AG09309 (cell line): ENCODE data around the gene MX2.

Experiments used
- DNase-seq: peaks from one replicate; pipeline ENCODE4 v3.0.0-alpha.2; 2010; ENCODE audit warnings: low read depth
- H3K4me3 ChIP-seq: 2 replicates; pipeline ENCODE4 v1.5.1; 2011; ENCODE audit warnings: mild to moderate bottlenecking, low read depth, low read length, moderate library complexity; ENCODE audit not compliant: control insufficient read depth
- TF ChIP-seq, protein P1 (sequence below): IDR thresholded peaks from 2 replicates; pipeline ENCODE4 v1.5.1; 2011; ENCODE audit warnings: mild to moderate bottlenecking, low read depth, low read length, inconsistent platforms; ENCODE audit not compliant: insufficient read depth, control insufficient read depth; ENCODE audit errors: missing control alignments

MX2 gene

GRCh38 chr21:41318218-41318617 lies 43.6 kb upstream of the MX2 start:
- no peak for DNase-seq
- no peak overlapping the region for H3K4me3 ChIP-seq
- TF ChIP-seq, protein P1, sequence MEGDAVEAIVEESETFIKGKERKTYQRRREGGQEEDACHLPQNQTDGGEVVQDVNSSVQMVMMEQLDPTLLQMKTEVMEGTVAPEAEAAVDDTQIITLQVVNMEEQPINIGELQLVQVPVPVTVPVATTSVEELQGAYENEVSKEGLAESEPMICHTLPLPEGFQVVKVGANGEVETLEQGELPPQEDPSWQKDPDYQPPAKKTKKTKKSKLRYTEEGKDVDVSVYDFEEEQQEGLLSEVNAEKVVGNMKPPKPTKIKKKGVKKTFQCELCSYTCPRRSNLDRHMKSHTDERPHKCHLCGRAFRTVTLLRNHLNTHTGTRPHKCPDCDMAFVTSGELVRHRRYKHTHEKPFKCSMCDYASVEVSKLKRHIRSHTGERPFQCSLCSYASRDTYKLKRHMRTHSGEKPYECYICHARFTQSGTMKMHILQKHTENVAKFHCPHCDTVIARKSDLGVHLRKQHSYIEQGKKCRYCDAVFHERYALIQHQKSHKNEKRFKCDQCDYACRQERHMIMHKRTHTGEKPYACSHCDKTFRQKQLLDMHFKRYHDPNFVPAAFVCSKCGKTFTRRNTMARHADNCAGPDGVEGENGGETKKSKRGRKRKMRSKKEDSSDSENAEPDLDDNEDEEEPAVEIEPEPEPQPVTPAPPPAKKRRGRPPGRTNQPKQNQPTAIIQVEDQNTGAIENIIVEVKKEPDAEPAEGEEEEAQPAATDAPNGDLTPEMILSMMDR: no peak

DNA sequence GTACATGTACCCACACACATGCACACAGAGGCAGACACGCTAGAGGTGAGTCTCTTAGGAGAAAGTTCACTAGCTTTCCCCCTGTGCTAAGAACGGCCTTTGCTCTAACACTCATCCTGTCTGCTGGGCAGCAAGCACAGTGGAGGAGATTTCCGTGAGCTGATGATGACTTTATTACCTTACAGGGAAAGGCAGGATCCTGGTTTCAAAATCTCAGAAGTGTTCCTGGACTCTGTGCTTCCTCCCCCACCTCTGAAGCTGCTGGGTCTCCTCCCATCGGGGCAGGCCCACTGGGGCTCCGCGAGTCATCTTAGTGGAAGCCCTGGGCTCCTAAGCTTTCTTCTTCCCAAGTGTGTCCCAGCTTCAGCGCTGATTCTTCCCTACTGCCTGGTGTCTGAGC lies 42.6 kb upstream of the MX2 start:
- no peak for DNase-seq
- TF ChIP-seq, protein P1: no peak
- H3K4me3 ChIP-seq: no peak overlapping the region

DNA sequence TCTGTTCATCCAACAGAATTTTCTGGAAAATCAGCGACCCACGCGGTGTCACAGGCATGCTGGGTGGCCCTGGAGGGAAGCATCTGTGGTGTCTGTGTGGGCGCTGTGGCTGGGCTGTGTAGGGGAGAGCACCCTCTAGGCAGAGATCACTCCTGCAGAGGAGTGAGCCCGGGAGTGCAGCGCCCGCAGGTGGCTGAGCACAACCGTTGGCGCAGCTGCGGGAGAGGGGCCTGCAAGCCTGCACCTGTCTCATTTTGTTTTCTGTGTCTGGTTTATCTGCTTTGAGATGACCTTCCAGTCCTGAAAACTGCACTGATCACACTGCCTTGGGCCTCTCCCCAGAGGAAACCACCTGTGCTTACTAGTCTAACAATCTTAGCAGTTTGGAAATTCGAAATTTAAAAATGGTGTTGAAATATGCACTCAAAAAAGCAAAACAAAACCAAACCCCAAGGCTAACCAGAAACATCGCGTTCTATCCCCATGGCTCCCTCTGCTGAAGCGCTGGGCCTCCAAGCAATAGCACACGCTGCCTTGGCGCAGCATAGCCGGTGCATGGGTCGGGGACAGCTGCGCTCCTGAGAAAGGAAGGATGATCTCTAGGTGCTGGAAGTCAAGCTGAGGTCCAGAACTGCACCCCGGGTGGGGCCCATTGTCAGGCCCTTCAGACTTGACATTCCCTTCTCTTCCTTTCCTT lies 40.5 kb upstream of the MX2 start:
- TF ChIP-seq, protein P1: no peak
- no peak overlapping the region for H3K4me3 ChIP-seq
- DNase-seq: no peak

- TF ChIP-seq, protein P1: no peak
- DNase-seq: no peak
- no peak overlapping the region for H3K4me3 ChIP-seq
These were observed 39.8 kb upstream of the MX2 start for GRCh38 chr21:41321908-41322495.

- TF ChIP-seq, protein P1: no peak
- H3K4me3 ChIP-seq: no peak overlapping the region
- DNase-seq: no peak
These were observed 39.1 kb upstream of the MX2 start for GRCh38 chr21:41322496-41323382.

GRCh38 chr21:41325138-41325912 lies 36.5 kb upstream of the MX2 start:
- DNase-seq: no peak
- H3K4me3 ChIP-seq: no peak overlapping the region
- TF ChIP-seq, protein P1: no peak
